Activated naive CD8-positive, alpha-beta T cell (primary cell): ENCODE measurements around the gene EHD1.

ENCODE experiments used
- H3K27ac Mint-ChIP-seq: one replicate; pipeline ENCODE4 v1.8.0; 2021; ENCODE audit warnings: mixed read lengths
- H3K27me3 Mint-ChIP-seq: one replicate; pipeline ENCODE4 v1.8.0; 2021; ENCODE audit warnings: mixed read lengths
- H3K36me3 Mint-ChIP-seq: one replicate; pipeline ENCODE4 v1.8.0; 2021; ENCODE audit warnings: mixed read lengths
- H3K4me1 Mint-ChIP-seq: one replicate; pipeline ENCODE4 v1.8.0; 2021; ENCODE audit warnings: low read depth, mixed read lengths
- H3K4me3 Mint-ChIP-seq: one replicate; pipeline ENCODE4 v1.8.0; 2021; ENCODE audit warnings: mild to moderate bottlenecking, mixed read lengths
- H3K9me3 Mint-ChIP-seq: one replicate; pipeline ENCODE4 v1.8.0; 2021; ENCODE audit warnings: low read depth, mixed read lengths

Gene EHD1

GRCh38 chr11:64842851-64843685, 35.4 kb downstream of the EHD1 start:
- Mint-ChIP-seq H3K4me1 (peaks cover 21% of the 10 kb centered on the region), H3K27me3 (no peaks in the 10 kb centered on the region), H3K27ac (no peak overlapping the region), H3K4me3 (peak overlapping the region; percentile 50), H3K36me3 (no peaks in the 10 kb centered on the region), H3K9me3 (no peaks in the 10 kb centered on the region)

GRCh38 chr11:64842366-64842759, 36.1 kb downstream of the EHD1 start:
- Mint-ChIP-seq H3K27me3 (no peaks in the 10 kb centered on the region), H3K27ac (no peak overlapping the region), H3K36me3 (no peaks in the 10 kb centered on the region), H3K9me3 (no peaks in the 10 kb centered on the region), H3K4me1 (peaks cover 17% of the 10 kb centered on the region), H3K4me3 (no peak overlapping the region)

DNA sequence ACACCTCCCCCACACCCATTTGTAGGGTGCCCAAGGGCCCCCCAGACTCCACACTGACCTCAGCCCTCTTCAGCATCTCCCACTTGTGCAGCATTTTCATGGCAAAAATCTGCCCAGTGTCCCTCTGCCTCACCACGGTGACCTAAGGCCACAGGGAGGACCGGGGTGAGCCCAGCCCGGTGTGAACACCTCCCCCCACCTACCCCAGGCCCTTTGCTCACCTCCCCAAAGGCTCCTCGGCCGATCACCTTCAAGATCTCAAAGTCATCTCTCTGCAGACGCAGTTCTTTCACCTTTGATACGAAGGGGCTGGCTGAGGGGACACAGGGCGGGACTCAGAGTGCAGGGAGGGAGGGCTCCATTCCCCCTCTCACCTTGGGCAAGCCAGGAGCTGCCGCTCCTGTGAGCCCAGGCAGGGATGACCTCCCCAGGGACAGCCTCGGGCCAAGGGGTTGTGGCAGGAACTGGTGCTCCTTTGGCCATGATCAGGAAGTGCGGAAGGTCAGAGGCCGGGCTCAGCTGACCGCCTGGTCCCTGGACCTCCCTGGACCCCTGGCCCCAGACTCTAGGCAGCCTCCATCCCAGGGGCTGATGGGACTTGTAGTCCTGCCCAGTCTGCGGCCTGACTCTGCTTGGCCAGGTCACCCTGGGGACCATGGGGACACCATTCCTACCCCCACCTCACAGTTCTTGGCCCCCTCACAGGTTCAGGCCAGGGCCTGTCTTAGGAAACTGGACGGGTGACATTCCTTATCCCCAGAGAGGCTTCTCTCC, 36.6 kb downstream of the EHD1 start:
- Mint-ChIP-seq H3K9me3 (no peaks in the 10 kb centered on the region), H3K27ac (no peak overlapping the region), H3K27me3 (no peaks in the 10 kb centered on the region), H3K4me3 (no peak overlapping the region), H3K36me3 (no peaks in the 10 kb centered on the region), H3K4me1 (peaks cover 12% of the 10 kb centered on the region)

GRCh38 chr11:64839887-64840782, 38.3 kb downstream of the EHD1 start:
- H3K36me3 Mint-ChIP-seq, result no peaks in the 10 kb centered on the region
- peaks cover 10% of the 10 kb centered on the region for H3K4me1 Mint-ChIP-seq
- H3K27ac Mint-ChIP-seq, result no peak overlapping the region
- H3K9me3 Mint-ChIP-seq, result no peaks in the 10 kb centered on the region
- no peak overlapping the region for H3K4me3 Mint-ChIP-seq
- no peaks in the 10 kb centered on the region for H3K27me3 Mint-ChIP-seq

DNA sequence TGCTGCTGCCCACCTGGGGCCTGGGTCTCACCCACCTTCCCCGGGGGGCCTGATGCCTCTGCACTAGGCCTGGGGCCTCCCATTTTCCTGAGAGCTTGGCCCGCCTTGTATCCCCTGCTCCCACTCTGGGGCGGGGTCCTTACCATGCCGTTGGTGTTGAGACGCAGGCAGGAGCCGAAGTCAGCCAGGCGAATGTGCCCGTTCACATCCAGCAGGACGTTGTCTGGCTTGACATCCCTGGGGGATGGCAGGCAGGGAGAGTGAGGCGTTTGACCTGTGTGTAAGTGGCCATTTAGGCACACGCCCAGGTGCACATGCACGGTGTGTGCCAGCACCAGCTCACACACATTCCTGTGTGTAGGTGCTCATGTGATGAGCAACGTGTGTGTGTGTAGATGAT, 39.1 kb downstream of the EHD1 start:
- Mint-ChIP-seq H3K4me3 (no peak overlapping the region), H3K4me1 (peaks cover 7% of the 10 kb centered on the region), H3K27ac (no peak overlapping the region), H3K36me3 (no peaks in the 10 kb centered on the region), H3K9me3 (no peaks in the 10 kb centered on the region), H3K27me3 (no peaks in the 10 kb centered on the region)

GRCh38 chr11:64838600-64839334, 39.7 kb downstream of the EHD1 start:
- H3K4me3 Mint-ChIP-seq, result no peak overlapping the region
- H3K27me3 Mint-ChIP-seq, result no peaks in the 10 kb centered on the region
- no peak overlapping the region for H3K27ac Mint-ChIP-seq
- H3K9me3 Mint-ChIP-seq, result no peaks in the 10 kb centered on the region
- H3K4me1 Mint-ChIP-seq, result peaks cover 5% of the 10 kb centered on the region
- no peaks in the 10 kb centered on the region for H3K36me3 Mint-ChIP-seq

GRCh38 chr11:64837887-64838351, 40.5 kb downstream of the EHD1 start:
- Mint-ChIP-seq H3K27me3 (no peaks in the 10 kb centered on the region), H3K27ac (no peak overlapping the region), H3K4me1 (no peaks in the 10 kb centered on the region), H3K36me3 (no peaks in the 10 kb centered on the region), H3K9me3 (no peaks in the 10 kb centered on the region), H3K4me3 (no peak overlapping the region)

DNA sequence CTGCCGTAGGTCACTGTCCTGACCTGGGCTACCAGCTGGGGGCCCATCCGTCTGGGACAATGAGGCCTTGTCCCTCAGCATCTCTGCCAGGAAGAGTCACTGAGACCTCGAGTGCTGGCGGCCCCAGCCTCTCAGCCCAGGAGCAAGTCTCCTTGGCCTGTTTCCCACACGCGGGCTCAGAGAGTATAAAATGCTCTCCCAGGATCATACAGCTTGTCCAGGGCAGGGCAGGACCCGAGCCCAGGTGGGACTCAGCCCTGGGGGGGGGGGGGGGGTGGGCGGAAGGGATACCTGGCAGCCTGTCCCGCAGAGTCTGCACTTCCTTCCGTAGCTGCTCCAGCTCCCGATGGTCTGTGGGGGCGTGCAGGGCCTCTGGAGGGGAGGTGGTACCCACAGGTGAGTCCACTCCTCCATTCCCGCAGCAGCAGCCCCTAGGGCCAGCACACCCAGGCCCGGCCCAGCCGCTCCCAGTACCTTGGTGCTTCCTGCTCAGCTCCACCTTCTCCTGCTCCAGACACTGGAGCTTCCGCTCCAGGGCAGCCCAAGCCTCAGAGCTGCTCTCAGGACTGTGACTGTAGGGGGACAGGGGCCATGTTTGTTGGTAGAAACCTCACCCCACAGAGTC, 41.9 kb downstream of the EHD1 start:
- Mint-ChIP-seq H3K27me3 (no peaks in the 10 kb centered on the region), H3K36me3 (no peaks in the 10 kb centered on the region), H3K27ac (no peak overlapping the region), H3K4me1 (no peaks in the 10 kb centered on the region), H3K9me3 (no peaks in the 10 kb centered on the region), H3K4me3 (no peak overlapping the region)

- Mint-ChIP-seq H3K36me3 (no peaks in the 10 kb centered on the region), H3K4me1 (no peaks in the 10 kb centered on the region)
Observed at GRCh38 chr11:64835616-64836447, 42.6 kb downstream of the EHD1 start.

DNA sequence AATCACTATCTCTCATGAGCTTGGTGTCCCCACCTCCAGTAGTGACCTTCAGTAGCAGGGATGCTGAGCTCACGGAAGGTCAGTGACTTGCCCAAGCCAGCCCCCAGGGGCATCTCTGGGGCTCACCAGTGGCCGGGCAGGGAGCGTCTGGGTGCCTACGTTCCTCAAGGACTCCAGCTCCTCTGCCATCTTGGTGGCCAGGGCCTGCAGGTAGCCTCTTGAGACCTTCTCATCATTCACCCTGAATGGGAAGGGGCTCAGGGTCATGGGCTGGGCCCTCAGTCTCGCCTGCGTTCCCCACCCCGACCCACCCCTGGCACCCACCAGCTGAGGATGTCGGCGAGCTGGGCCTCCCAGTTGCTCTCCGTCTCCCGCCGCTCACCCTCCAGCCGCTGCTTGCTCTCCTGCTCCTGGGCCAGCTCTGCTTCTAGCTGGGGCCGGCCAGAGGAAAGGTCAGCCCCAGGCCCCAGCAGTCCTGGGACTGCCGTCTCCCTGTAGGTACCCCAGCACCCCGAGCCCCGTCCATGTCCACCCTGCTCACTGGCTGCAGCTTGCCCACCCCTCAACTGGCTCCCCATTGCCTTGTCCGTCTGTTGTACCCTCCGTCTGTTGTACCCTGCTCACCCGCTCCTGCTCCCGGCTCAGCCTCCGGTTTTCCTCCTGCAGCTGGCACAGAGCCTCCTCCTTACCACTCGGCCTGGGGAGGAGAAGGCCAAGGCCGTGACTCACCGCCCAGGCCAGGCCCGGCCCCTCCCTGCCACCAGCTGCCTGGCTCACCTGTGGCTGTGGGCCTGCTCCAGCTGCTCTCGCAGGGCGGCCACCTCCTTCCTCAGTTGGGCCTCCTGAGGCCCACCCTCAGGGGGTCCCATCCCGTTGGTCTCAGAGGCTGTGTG, 43.5 kb downstream of the EHD1 start:
- no peak overlapping the region for H3K4me3 Mint-ChIP-seq
- H3K27ac Mint-ChIP-seq, result no peak overlapping the region
- no peaks in the 10 kb centered on the region for H3K36me3 Mint-ChIP-seq
- H3K27me3 Mint-ChIP-seq, result no peaks in the 10 kb centered on the region
- H3K9me3 Mint-ChIP-seq, result no peaks in the 10 kb centered on the region
- no peaks in the 10 kb centered on the region for H3K4me1 Mint-ChIP-seq

More at GRCh38 chr11:64835616-64836447, 42.6 kb downstream of the EHD1 start:
- H3K4me3 Mint-ChIP-seq, result no peak overlapping the region
- no peak overlapping the region for H3K27ac Mint-ChIP-seq
- H3K27me3 Mint-ChIP-seq, result no peaks in the 10 kb centered on the region
- no peaks in the 10 kb centered on the region for H3K9me3 Mint-ChIP-seq

GRCh38 chr11:64834031-64834722, 44.2 kb downstream of the EHD1 start:
- no peaks in the 10 kb centered on the region for H3K27me3 Mint-ChIP-seq
- no peak overlapping the region for H3K27ac Mint-ChIP-seq
- H3K36me3 Mint-ChIP-seq, result no peaks in the 10 kb centered on the region
- H3K9me3 Mint-ChIP-seq, result no peaks in the 10 kb centered on the region
- no peak overlapping the region for H3K4me3 Mint-ChIP-seq
- H3K4me1 Mint-ChIP-seq, result no peaks in the 10 kb centered on the region

GRCh38 chr11:64833509-64833908, 44.9 kb downstream of the EHD1 start:
- no peaks in the 10 kb centered on the region for H3K36me3 Mint-ChIP-seq
- no peaks in the 10 kb centered on the region for H3K27me3 Mint-ChIP-seq
- H3K9me3 Mint-ChIP-seq, result no peaks in the 10 kb centered on the region
- H3K27ac Mint-ChIP-seq, result no peak overlapping the region
- H3K4me3 Mint-ChIP-seq, result no peak overlapping the region
- H3K4me1 Mint-ChIP-seq, result no peaks in the 10 kb centered on the region
